ENCODE results near the gene LSR.
"Not testable (repeated sequence)": the region's sequence is repeated elsewhere in the genome, so short reads cannot be mapped to it uniquely, and the experiment has no call there.

LSR gene

GRCh38 chr19:35220315-35220921, 28.4 kb upstream of the LSR start:
- no peak for DNase-seq

GRCh38 chr19:35220973-35221590, 27.7 kb upstream of the LSR start:
- not testable (repeated sequence) for DNase-seq

- no peak for DNase-seq
Observed at GRCh38 chr19:35222373-35223015, 26.3 kb upstream of the LSR start.

GRCh38 chr19:35223084-35223790, 25.6 kb upstream of the LSR start:
- DNase-seq, result no peak

- no peak for DNase-seq
Observed at GRCh38 chr19:35223862-35224505, 24.8 kb upstream of the LSR start.

- DNase-seq, result no peak
Observed at GRCh38 chr19:35224681-35225571, 23.9 kb upstream of the LSR start.

- no peak for DNase-seq
Observed at GRCh38 chr19:35225951-35226350, 22.9 kb upstream of the LSR start.

GRCh38 chr19:35226748-35227147, 22.1 kb upstream of the LSR start:
- DNase-seq, result no peak

GRCh38 chr19:35228177-35228930, 20.4 kb upstream of the LSR start, which contains the start of gene FAM187B:
Gene FAM187B (minus strand): TSS chr19:35228739. CDS start chr19:35228680, 59 bp downstream.
- no peak for DNase-seq

GRCh38 chr19:35229601-35230000, 19.2 kb upstream of the LSR start:
- DNase-seq, result no peak

- DNase-seq, result no peak
Observed at GRCh38 chr19:35231956-35232645, 16.7 kb upstream of the LSR start.

- DNase-seq, result no peak
Observed at GRCh38 chr19:35232912-35233311, 15.9 kb upstream of the LSR start.

GRCh38 chr19:35236638-35237400, 12.0 kb upstream of the LSR start:
- no peak for DNase-seq

GRCh38 chr19:35239597-35239996, 9.2 kb upstream of the LSR start:
- DNase-seq, result not testable (repeated sequence)

GRCh38 chr19:35240327-35240726, 8.5 kb upstream of the LSR start:
- no peak for DNase-seq

GRCh38 chr19:35241417-35241816, 7.4 kb upstream of the LSR start:
- DNase-seq, result no peak

- no peak for DNase-seq
Observed at GRCh38 chr19:35246466-35247092, 2.2 kb upstream of the LSR start.

GRCh38 chr19:35247526-35248309, 1.1 kb upstream of the LSR start:
- DNase-seq, result no peak

Measured in amniotic stem cell (primary cell).